Endothelial cell (in vitro differentiated cells): ENCODE data around the gene TBC1D8. TPM values are rescaled to one million over a fixed set of nuclear protein-coding genes. Genes with fewer than 3 reads are reported as not detected.

Experiments used
- DNase-seq: peaks from one replicate; pipeline ENCODE4 v3.0.0; 2021; ENCODE audit warnings: low spot score
- H3K27ac Mint-ChIP-seq: one replicate; pipeline ENCODE4 v1.8.0; 2021; ENCODE audit warnings: mixed read lengths, inconsistent platforms; ENCODE audit not compliant: unreplicated experiment
- H3K27me3 Mint-ChIP-seq: one replicate; pipeline ENCODE4 v1.8.0; 2021; ENCODE audit warnings: mild to moderate bottlenecking, moderate library complexity, mixed read lengths, inconsistent platforms; ENCODE audit not compliant: unreplicated experiment
- H3K36me3 Mint-ChIP-seq: one replicate; pipeline ENCODE4 v1.8.0; 2021; ENCODE audit warnings: mild to moderate bottlenecking, low read depth, mixed read lengths, inconsistent platforms; ENCODE audit not compliant: unreplicated experiment
- H3K4me1 Mint-ChIP-seq: one replicate; pipeline ENCODE4 v1.8.0; 2021; ENCODE audit warnings: mild to moderate bottlenecking, mixed read lengths, inconsistent platforms; ENCODE audit not compliant: unreplicated experiment
- H3K4me3 Mint-ChIP-seq: one replicate; pipeline ENCODE4 v1.8.0; 2021; ENCODE audit warnings: mild to moderate bottlenecking, mixed read lengths, inconsistent platforms; ENCODE audit not compliant: unreplicated experiment
- H3K9me3 Mint-ChIP-seq: one replicate; pipeline ENCODE4 v1.8.0; 2021; ENCODE audit warnings: mixed read lengths, inconsistent platforms; ENCODE audit not compliant: unreplicated experiment
- CTCF ChIP-seq: fragments of 200-600 bp; sonication (generic); IDR thresholded peaks from one replicate; pipeline ENCODE4 v1.5.0; 2021; ENCODE audit warnings: antibody characterized with exemption; ENCODE audit not compliant: unreplicated experiment
- total RNA-seq: library from RNA; stranded (reverse); fragmentation: NEBNext Ultra II Directional; extraction: Animal tissue kit (Norgen Biotek cat#: 25700); gene quantifications from one replicate; pipeline ENCODE4 v1.2.1, GENCODE V29; 2021; ENCODE audit not compliant: unreplicated experiment

The TBC1D8 gene
- total RNA-seq, 1 donor from 2014 or later = 27.5 TPM

- peaks cover 19% of the 10 kb centered on the region for H3K4me1 Mint-ChIP-seq
- H3K9me3 Mint-ChIP-seq = no peaks in the 10 kb centered on the region
- peaks cover 11% of the 10 kb centered on the region for H3K27me3 Mint-ChIP-seq
- no peak overlapping the region for H3K4me3 Mint-ChIP-seq
- DNase-seq = no peak
- H3K27ac Mint-ChIP-seq = no peak overlapping the region
- H3K36me3 Mint-ChIP-seq = peaks cover 52% of the 10 kb centered on the region
- no peak for TF ChIP-seq CTCF
Measured at GRCh38 chr2:100976645-100977391, 174.4 kb downstream of the TBC1D8 start.

GRCh38 chr2:100976061-100976460 lies 175.1 kb downstream of the TBC1D8 start:
- Mint-ChIP-seq H3K9me3 (no peaks in the 10 kb centered on the region), H3K36me3 (peaks cover 54% of the 10 kb centered on the region), H3K27ac (no peak overlapping the region), H3K27me3 (peaks cover 11% of the 10 kb centered on the region), H3K4me1 (peaks cover 11% of the 10 kb centered on the region), H3K4me3 (no peak overlapping the region)
- TF ChIP-seq CTCF = no peak
- no peak for DNase-seq

- H3K27ac Mint-ChIP-seq = no peak overlapping the region
- peaks cover 11% of the 10 kb centered on the region for H3K27me3 Mint-ChIP-seq
- H3K36me3 Mint-ChIP-seq = peaks cover 57% of the 10 kb centered on the region
- H3K9me3 Mint-ChIP-seq = no peaks in the 10 kb centered on the region
- DNase-seq = no peak
- TF ChIP-seq CTCF = no peak
- no peak overlapping the region for H3K4me3 Mint-ChIP-seq
- H3K4me1 Mint-ChIP-seq = peaks cover 7% of the 10 kb centered on the region
Measured at GRCh38 chr2:100975521-100975785, 175.7 kb downstream of the TBC1D8 start.

- H3K9me3 Mint-ChIP-seq = no peaks in the 10 kb centered on the region
- no peak overlapping the region for H3K4me3 Mint-ChIP-seq
- DNase-seq = no peak
- H3K27me3 Mint-ChIP-seq = peaks cover 11% of the 10 kb centered on the region
- no peak for TF ChIP-seq CTCF
- H3K36me3 Mint-ChIP-seq = peaks cover 58% of the 10 kb centered on the region
- no peak overlapping the region for H3K27ac Mint-ChIP-seq
- peaks cover 4% of the 10 kb centered on the region for H3K4me1 Mint-ChIP-seq
Measured at GRCh38 chr2:100974712-100975520, 176.3 kb downstream of the TBC1D8 start.

- Mint-ChIP-seq H3K27ac (no peak overlapping the region), H3K9me3 (no peaks in the 10 kb centered on the region), H3K27me3 (peaks cover 12% of the 10 kb centered on the region)
Measured at GRCh38 chr2:100972452-100972851, 178.7 kb downstream of the TBC1D8 start.

More at GRCh38 chr2:100972452-100972851, 178.7 kb downstream of the TBC1D8 start:
- H3K4me3 Mint-ChIP-seq = no peak overlapping the region
- TF ChIP-seq CTCF = no peak
- H3K4me1 Mint-ChIP-seq = no peaks in the 10 kb centered on the region
- no peak for DNase-seq
- peaks cover 56% of the 10 kb centered on the region for H3K36me3 Mint-ChIP-seq
